ENCODE results near the gene INF2.

The INF2 gene

GRCh38 chr14:104678346-104678745, 11.1 kb upstream of the INF2 start:
- no peaks in the 10 kb centered on the region for H3K79me2 ChIP-seq (ENCODE audit: insufficient read depth, low read depth)
- no peaks in the 10 kb centered on the region for H3K36me3 ChIP-seq (ENCODE audit: insufficient read depth)
- TF ChIP-seq CTCF (conservative IDR thresholded peaks at IDR 0.05; ENCODE audit: low read depth, low read length), result no peak
- no peak overlapping the region for H3K4me3 ChIP-seq (IDR thresholded peaks at IDR 0.05; ENCODE audit: insufficient read depth, low read depth, low read length)
- no peaks in the 10 kb centered on the region; the same call in 1 of the 2 replicates for H3K27me3 ChIP-seq (ENCODE audit: insufficient read depth, low read depth)
- H3K27ac ChIP-seq, result peak overlapping the region; percentile 79
- H3K9ac ChIP-seq, result peak overlapping the region; percentile 95
- H3K4me2 ChIP-seq, result peak overlapping the region; percentile 73
- peaks cover 7% of the 10 kb centered on the region for H3K4me1 ChIP-seq (ENCODE audit: low read depth, poor library complexity, severe bottlenecking)
- no peaks in the 10 kb centered on the region for H4K20me1 ChIP-seq (ENCODE audit: insufficient read depth)
- H2AFZ ChIP-seq (ENCODE audit: low read depth), result peak overlapping the region; percentile 75

- no peaks in the 10 kb centered on the region for H3K36me3 ChIP-seq (ENCODE audit: insufficient read depth)
- H3K4me2 ChIP-seq, result no peak overlapping the region
- H2AFZ ChIP-seq (ENCODE audit: low read depth), result no peak overlapping the region
- peaks cover 7% of the 10 kb centered on the region for H3K4me1 ChIP-seq (ENCODE audit: low read depth, poor library complexity, severe bottlenecking)
- no peaks in the 10 kb centered on the region for H4K20me1 ChIP-seq (ENCODE audit: insufficient read depth)
- H3K27me3 ChIP-seq (ENCODE audit: insufficient read depth, low read depth), result no peaks in the 10 kb centered on the region; the same call in 1 of the 2 replicates
- no peak for TF ChIP-seq CTCF (conservative IDR thresholded peaks at IDR 0.05; ENCODE audit: low read depth, low read length)
- H3K27ac ChIP-seq, result no peak overlapping the region
- no peak overlapping the region for H3K4me3 ChIP-seq (IDR thresholded peaks at IDR 0.05; ENCODE audit: insufficient read depth, low read depth, low read length)
- H3K79me2 ChIP-seq (ENCODE audit: insufficient read depth, low read depth), result no peaks in the 10 kb centered on the region
- H3K9ac ChIP-seq, result no peak overlapping the region
Observed at GRCh38 chr14:104678901-104679705, 10.3 kb upstream of the INF2 start.

- TF ChIP-seq CTCF (conservative IDR thresholded peaks at IDR 0.05; ENCODE audit: low read depth, low read length), result no peak
- Histone ChIP-seq H3K4me3 (IDR thresholded peaks at IDR 0.05; ENCODE audit: insufficient read depth, low read depth, low read length) (no peak overlapping the region), H3K27ac (no peak overlapping the region), H3K27me3 (ENCODE audit: insufficient read depth, low read depth) (no peaks in the 10 kb centered on the region), H3K36me3 (ENCODE audit: insufficient read depth) (no peaks in the 10 kb centered on the region), H2AFZ (ENCODE audit: low read depth) (no peak overlapping the region), H3K4me2 (no peak overlapping the region), H3K4me1 (ENCODE audit: low read depth, poor library complexity, severe bottlenecking) (peaks cover 7% of the 10 kb centered on the region), H3K9ac (no peak overlapping the region), H4K20me1 (ENCODE audit: insufficient read depth) (no peaks in the 10 kb centered on the region), H3K79me2 (ENCODE audit: insufficient read depth, low read depth) (no peaks in the 10 kb centered on the region)
Observed at GRCh38 chr14:104680056-104680805, 9.2 kb upstream of the INF2 start.

- Histone ChIP-seq H2AFZ (ENCODE audit: low read depth) (no peak overlapping the region), H3K27me3 (ENCODE audit: insufficient read depth, low read depth) (no peaks in the 10 kb centered on the region), H3K27ac (no peak overlapping the region), H3K36me3 (ENCODE audit: insufficient read depth) (no peaks in the 10 kb centered on the region), H3K4me1 (ENCODE audit: low read depth, poor library complexity, severe bottlenecking) (peaks cover 7% of the 10 kb centered on the region), H3K79me2 (ENCODE audit: insufficient read depth, low read depth) (no peaks in the 10 kb centered on the region), H4K20me1 (ENCODE audit: insufficient read depth) (no peaks in the 10 kb centered on the region), H3K9ac (no peak overlapping the region), H3K4me3 (IDR thresholded peaks at IDR 0.05; ENCODE audit: insufficient read depth, low read depth, low read length) (no peak overlapping the region), H3K4me2 (no peak overlapping the region)
- no peak for TF ChIP-seq CTCF (conservative IDR thresholded peaks at IDR 0.05; ENCODE audit: low read depth, low read length)
Observed at GRCh38 chr14:104680806-104681688, 8.4 kb upstream of the INF2 start.
